ENCODE measurements around the gene BRDT.

GRCh38 chr1:91901231-91901630, 48.0 kb upstream of the BRDT start:
- no peak for TF ChIP-seq EZH2 (IDR thresholded peaks at IDR 0.05)
- no peak for TF ChIP-seq POLR2AphosphoS5 (IDR thresholded peaks at IDR 0.05; ENCODE audit: borderline replicate concordance, low read depth, low read length)

Data from SK-N-MC (cell line).